Retinal pigment epithelial cell (primary cell): ENCODE measurements around the gene SHH.
A peak's percentile ranks its signal among the peaks of the same experiment; 100 is the strongest.

Experiments
- DNase-seq: peaks from one replicate; pipeline ENCODE4 v3.0.0-alpha.2; 2010; ENCODE audit warnings: low read depth
- H3K4me3 ChIP-seq: 2 replicates; pipeline ENCODE4 v1.5.1; 2011; ENCODE audit warnings: mild to moderate bottlenecking, low read length, control low read depth, moderate library complexity
- CTCF ChIP-seq: conservative IDR thresholded peaks from 2 replicates; pipeline ENCODE4 v1.5.1; 2011; ENCODE audit warnings: low read depth, low read length, control low read depth, inconsistent platforms

The SHH gene

DNA sequence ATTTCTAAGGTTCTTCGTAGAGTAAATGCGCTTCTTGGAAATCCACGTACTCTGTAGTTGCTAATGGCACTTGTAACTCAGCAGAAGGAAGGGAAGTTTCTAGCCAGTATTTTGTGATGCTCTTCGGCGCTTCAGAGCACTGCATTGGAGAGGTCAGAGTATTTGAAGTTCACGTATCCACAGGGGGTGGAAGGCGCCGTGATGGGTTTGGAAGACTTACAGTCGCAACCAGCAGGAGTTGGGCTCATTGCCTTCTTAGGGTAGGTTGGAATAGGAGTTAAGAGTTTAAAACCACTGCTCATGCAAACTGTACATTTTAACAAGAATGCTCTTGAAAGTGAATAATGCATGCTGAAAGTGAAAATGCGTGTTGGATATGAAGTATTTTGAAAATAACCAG lies 49.1 kb downstream of the SHH start:
- DNase-seq: no peak
- no peak for TF ChIP-seq CTCF
- no peak overlapping the region for H3K4me3 ChIP-seq

- TF ChIP-seq CTCF: no peak
These were observed 49.6 kb downstream of the SHH start for GRCh38 chr7:155762655-155763054.

GRCh38 chr7:155762036-155762435 lies 50.2 kb downstream of the SHH start:
- TF ChIP-seq CTCF: no peak
- no peak for DNase-seq
- H3K4me3 ChIP-seq: no peak overlapping the region

More at GRCh38 chr7:155762655-155763054, 49.6 kb downstream of the SHH start:
- DNase-seq: peak; percentile 18
- H3K4me3 ChIP-seq: no peak overlapping the region

DNA sequence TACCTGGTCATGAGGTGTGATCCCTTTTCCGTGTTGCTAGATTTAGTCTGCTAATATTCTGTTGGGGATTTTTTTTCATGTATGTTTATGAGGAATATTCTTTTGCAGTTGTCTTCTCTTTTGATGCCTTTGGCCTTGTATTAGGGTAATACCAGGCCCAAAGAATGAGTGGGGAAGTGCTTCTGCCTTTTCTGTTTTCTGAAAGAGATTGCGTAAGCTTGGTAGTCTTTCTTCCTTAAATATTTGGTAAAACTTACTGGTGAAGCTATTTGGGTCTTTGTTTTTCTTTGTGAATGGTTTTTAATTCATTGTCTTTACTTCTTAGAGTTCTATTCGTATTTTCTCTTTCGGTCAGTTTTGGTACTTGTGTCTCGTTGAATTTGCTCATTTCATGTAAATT lies 51.1 kb downstream of the SHH start:
- H3K4me3 ChIP-seq: no peak overlapping the region
- TF ChIP-seq CTCF: no peak
- DNase-seq: no peak

GRCh38 chr7:155759740-155760430 lies 52.4 kb downstream of the SHH start:
- no peak for TF ChIP-seq CTCF
- H3K4me3 ChIP-seq: no peak overlapping the region

GRCh38 chr7:155758348-155758747 lies 53.9 kb downstream of the SHH start:
- TF ChIP-seq CTCF: no peak
- no peak for DNase-seq
- H3K4me3 ChIP-seq: no peak overlapping the region

More at GRCh38 chr7:155759740-155760430, 52.4 kb downstream of the SHH start:
- no peak for DNase-seq

GRCh38 chr7:155756322-155756721 lies 55.9 kb downstream of the SHH start:
- TF ChIP-seq CTCF: no peak
- no peak overlapping the region for H3K4me3 ChIP-seq
- no peak for DNase-seq
